ENCODE results near the gene FUT3. TPM values are rescaled to one million over a fixed set of nuclear protein-coding genes. Genes with fewer than 3 reads are reported as not detected.

FUT3 gene
- total and polyA plus RNA-seq, 2 of the 8 experiments (the other 6 are each of a cell fraction or from before 2014, with no cell fraction given), result 0.15 to 0.63 TPM

DNA sequence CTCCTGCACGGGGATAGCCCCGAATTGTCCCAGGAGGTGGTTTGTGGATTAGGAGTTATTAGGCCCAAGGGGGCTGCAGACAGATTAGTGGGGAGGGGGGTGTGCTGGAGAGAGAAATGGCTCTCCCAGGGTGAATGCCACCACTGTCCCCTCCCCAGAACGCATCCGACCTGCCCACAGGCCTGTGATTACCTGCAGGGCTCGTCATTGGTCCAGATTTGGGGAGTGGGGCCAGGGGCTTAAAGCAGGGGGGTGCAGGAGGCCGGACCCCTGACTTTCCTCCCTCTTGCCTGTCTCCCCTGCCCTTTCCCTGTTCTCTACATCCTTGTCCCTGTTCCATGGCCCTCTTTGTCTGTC, 45.1 kb downstream of the FUT3 start (continued):
- TF ChIP-seq, protein P1, sequence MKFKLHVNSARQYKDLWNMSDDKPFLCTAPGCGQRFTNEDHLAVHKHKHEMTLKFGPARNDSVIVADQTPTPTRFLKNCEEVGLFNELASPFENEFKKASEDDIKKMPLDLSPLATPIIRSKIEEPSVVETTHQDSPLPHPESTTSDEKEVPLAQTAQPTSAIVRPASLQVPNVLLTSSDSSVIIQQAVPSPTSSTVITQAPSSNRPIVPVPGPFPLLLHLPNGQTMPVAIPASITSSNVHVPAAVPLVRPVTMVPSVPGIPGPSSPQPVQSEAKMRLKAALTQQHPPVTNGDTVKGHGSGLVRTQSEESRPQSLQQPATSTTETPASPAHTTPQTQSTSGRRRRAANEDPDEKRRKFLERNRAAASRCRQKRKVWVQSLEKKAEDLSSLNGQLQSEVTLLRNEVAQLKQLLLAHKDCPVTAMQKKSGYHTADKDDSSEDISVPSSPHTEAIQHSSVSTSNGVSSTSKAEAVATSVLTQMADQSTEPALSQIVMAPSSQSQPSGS (IDR thresholded peaks at IDR 0.05; ENCODE audit: low read length), result no peak
- TF ChIP-seq RBBP5 (IDR thresholded peaks at IDR 0.05; ENCODE audit: borderline replicate concordance, low read depth, low read length), result no peak
- TF ChIP-seq CHD1 (IDR thresholded peaks at IDR 0.05; ENCODE audit: low read depth, low read length), result no peak
- TF ChIP-seq TCF12 (IDR thresholded peaks at IDR 0.05; ENCODE audit: low read depth, low read length), result no peak

Measured in H1 (cell line).